ENCODE results near the gene ALB. TPM values are rescaled to one million over a fixed set of nuclear protein-coding genes. Genes with fewer than 3 reads are reported as not detected.

ALB gene
- total RNA-seq, 1 donor from 2014 or later: not detected

DNA sequence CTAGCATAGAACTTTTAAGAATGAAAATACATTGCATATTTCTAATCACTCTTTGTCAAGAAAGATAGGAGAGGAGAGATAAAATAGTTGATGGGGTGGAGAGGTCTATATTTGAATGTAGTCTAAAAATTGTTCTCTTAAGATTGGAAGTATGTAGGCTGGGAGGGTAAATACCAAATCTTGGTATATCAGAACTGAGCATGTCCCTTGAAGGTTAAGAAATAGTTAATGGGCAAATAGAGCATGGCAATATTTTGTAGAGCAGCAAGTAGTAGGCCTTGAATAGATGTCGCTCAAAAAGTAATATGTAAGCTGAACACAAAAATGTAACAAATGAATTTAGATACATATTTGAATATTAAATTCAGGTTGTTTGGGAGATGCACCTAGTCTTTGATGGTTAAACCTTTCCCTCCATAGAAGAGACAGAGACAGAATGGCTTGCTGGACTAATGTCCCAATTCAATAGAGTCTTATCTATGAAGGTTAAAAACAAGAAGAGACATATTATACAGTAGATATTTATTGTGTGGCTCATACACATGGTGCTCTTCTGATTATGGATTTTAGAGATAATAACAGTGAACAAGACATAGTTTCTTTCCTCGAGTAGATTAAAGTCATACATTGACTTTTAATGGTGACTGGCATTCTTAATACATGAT is 12.5 kb downstream of the ALB start:
- ChIA-PET CTCF (no interaction called here), POLR2A (no interaction called here)
- Mint-ChIP-seq H3K27me3 (no peaks in the 10 kb centered on the region), H3K27ac (no peak overlapping the region), H3K9me3 (no peaks in the 10 kb centered on the region), H3K4me3 (no peak overlapping the region), H3K36me3 (ENCODE audit: low read depth) (no peaks in the 10 kb centered on the region), H3K4me1 (no peaks in the 10 kb centered on the region)
- DNase-seq (no peak), ATAC-seq (ENCODE audit: low read depth) (no peak)
- TF ChIP-seq, protein P1, sequence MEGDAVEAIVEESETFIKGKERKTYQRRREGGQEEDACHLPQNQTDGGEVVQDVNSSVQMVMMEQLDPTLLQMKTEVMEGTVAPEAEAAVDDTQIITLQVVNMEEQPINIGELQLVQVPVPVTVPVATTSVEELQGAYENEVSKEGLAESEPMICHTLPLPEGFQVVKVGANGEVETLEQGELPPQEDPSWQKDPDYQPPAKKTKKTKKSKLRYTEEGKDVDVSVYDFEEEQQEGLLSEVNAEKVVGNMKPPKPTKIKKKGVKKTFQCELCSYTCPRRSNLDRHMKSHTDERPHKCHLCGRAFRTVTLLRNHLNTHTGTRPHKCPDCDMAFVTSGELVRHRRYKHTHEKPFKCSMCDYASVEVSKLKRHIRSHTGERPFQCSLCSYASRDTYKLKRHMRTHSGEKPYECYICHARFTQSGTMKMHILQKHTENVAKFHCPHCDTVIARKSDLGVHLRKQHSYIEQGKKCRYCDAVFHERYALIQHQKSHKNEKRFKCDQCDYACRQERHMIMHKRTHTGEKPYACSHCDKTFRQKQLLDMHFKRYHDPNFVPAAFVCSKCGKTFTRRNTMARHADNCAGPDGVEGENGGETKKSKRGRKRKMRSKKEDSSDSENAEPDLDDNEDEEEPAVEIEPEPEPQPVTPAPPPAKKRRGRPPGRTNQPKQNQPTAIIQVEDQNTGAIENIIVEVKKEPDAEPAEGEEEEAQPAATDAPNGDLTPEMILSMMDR (IDR thresholded peaks at IDR 0.05): no peak
- intact Hi-C loops (cut with micrococcal nuclease): no loop called here

GRCh38 chr4:73417342-73417741 is 13.3 kb downstream of the ALB start:
- no peaks in the 10 kb centered on the region for H3K4me1 Mint-ChIP-seq

DNA sequence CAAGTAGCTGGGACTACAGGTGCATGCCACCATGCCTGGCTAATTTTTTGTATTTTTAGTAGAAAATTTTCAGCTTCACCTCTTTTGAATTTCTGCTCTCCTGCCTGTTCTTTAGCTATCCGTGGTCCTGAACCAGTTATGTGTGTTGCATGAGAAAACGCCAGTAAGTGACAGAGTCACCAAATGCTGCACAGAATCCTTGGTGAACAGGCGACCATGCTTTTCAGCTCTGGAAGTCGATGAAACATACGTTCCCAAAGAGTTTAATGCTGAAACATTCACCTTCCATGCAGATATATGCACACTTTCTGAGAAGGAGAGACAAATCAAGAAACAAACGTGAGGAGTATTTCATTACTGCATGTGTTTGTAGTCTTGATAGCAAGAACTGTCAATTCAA is 13.9 kb downstream of the ALB start:
- ChIA-PET CTCF (no interaction called here), POLR2A (no interaction called here)
- no peaks in the 10 kb centered on the region for H3K36me3 Mint-ChIP-seq (ENCODE audit: low read depth)
- intact Hi-C loops (cut with micrococcal nuclease): no loop called here
- DNase-seq (no peak), ATAC-seq (ENCODE audit: low read depth) (no peak)
- no peak overlapping the region for H3K27ac Mint-ChIP-seq
- TF ChIP-seq, protein P1 (IDR thresholded peaks at IDR 0.05): no peak
- no peak overlapping the region for H3K4me3 Mint-ChIP-seq
- no peaks in the 10 kb centered on the region for H3K9me3 Mint-ChIP-seq
- no peaks in the 10 kb centered on the region for H3K27me3 Mint-ChIP-seq
- no peaks in the 10 kb centered on the region for H3K4me1 Mint-ChIP-seq

More at GRCh38 chr4:73417342-73417741, 13.3 kb downstream of the ALB start:
- Mint-ChIP-seq H3K9me3 (no peaks in the 10 kb centered on the region), H3K27ac (no peak overlapping the region), H3K4me3 (no peak overlapping the region), H3K36me3 (ENCODE audit: low read depth) (no peaks in the 10 kb centered on the region), H3K27me3 (no peaks in the 10 kb centered on the region)
- intact Hi-C loops (cut with micrococcal nuclease): no loop called here
- ATAC-seq (ENCODE audit: low read depth) (no peak), DNase-seq (no peak)
- ChIA-PET POLR2A (no interaction called here), CTCF (no interaction called here)
- TF ChIP-seq, protein P1 (IDR thresholded peaks at IDR 0.05): no peak

- CTCF ChIA-PET: no interaction called here
Measured at GRCh38 chr4:73418677-73419076, 14.6 kb downstream of the ALB start.

GRCh38 chr4:73419106-73420038 is 15.3 kb downstream of the ALB start:
- ChIA-PET POLR2A (no interaction called here), CTCF (no interaction called here)
- TF ChIP-seq, protein P1 (IDR thresholded peaks at IDR 0.05): no peak
- Mint-ChIP-seq H3K36me3 (ENCODE audit: low read depth) (no peaks in the 10 kb centered on the region), H3K4me1 (no peaks in the 10 kb centered on the region), H3K27me3 (no peaks in the 10 kb centered on the region), H3K27ac (no peak overlapping the region), H3K9me3 (no peaks in the 10 kb centered on the region), H3K4me3 (no peak overlapping the region)
- ATAC-seq (ENCODE audit: low read depth) (no peak), DNase-seq (no peak)
- intact Hi-C loops (cut with micrococcal nuclease): no loop called here

More at GRCh38 chr4:73418677-73419076, 14.6 kb downstream of the ALB start:
- no peaks in the 10 kb centered on the region for H3K4me1 Mint-ChIP-seq
- H3K9me3 Mint-ChIP-seq: no peaks in the 10 kb centered on the region
- no peak overlapping the region for H3K4me3 Mint-ChIP-seq
- no peak overlapping the region for H3K27ac Mint-ChIP-seq
- ATAC-seq (ENCODE audit: low read depth) (no peak), DNase-seq (no peak)
- intact Hi-C loops (cut with micrococcal nuclease): no loop called here
- TF ChIP-seq, protein P1 (IDR thresholded peaks at IDR 0.05): no peak
- no peaks in the 10 kb centered on the region for H3K36me3 Mint-ChIP-seq (ENCODE audit: low read depth)
- H3K27me3 Mint-ChIP-seq: no peaks in the 10 kb centered on the region
- POLR2A ChIA-PET: no interaction called here

Data from activated B cell treated with CpG ODN at 0.5 μM for 24 hours (primary cell).